IPS-NIHi7 (cell line): Measurements from ENCODE around the gene SPI1.

Source experiments
- DNase-seq: peaks from one replicate; pipeline ENCODE4 v3.0.0; 2012; ENCODE audit warnings: mixed read lengths; ENCODE audit errors: extremely low spot score

Gene SPI1

DNA sequence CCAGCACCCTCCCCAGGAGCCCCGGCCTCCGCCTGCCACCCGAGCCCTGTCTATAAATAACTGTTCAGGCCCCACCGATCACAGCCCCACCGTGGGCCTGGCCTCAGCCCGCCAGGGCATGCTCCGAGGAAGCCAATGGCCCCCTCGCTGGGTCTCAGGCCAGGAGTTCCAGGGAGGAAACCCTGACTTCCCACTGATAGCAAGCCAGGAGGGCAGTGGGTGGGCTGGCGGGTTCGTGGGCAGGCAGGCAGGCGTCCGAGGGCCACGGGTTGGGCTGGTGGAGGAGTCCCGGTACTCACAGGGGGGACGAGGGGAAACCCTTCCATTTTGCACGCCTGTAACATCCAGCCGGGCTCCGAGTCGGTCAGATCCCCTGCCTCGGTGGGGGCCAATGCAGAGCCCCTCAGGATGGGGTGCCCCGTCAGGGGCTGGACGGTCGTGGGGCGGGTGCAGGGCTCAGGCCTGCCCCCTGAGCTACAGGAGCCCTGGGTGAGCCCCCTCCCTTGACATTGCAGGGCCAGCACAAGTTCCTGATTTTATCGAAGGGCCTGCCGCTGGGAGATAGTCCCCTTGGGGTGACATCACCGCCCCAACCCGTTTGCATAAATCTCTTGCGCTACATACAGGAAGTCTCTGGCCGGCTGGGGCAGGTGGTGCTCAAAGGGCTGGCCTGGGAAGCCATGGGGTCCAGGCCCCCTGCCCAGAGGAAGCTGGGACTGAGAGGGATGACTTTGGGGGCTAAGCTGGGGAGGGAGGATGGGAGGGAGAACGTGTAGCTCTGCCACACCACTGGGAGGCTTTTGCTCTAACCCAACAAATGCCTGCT is at the start of gene SPI1:
SPI1 (minus strand) TSS at position 538 of the 826 bp plus-strand sequence; CDS start at position 344, 194 bp downstream.
- no peak for DNase-seq

- peak; percentile 98 for DNase-seq
Measured at GRCh38 chr11:47426062-47426956, 48.0 kb upstream of the SPI1 start, which contains the start of gene PSMC3. Gene PSMC3, minus strand, starts transcription at chr11:47426439. Its CDS starts 160 bp downstream, at chr11:47426279.

DNA sequence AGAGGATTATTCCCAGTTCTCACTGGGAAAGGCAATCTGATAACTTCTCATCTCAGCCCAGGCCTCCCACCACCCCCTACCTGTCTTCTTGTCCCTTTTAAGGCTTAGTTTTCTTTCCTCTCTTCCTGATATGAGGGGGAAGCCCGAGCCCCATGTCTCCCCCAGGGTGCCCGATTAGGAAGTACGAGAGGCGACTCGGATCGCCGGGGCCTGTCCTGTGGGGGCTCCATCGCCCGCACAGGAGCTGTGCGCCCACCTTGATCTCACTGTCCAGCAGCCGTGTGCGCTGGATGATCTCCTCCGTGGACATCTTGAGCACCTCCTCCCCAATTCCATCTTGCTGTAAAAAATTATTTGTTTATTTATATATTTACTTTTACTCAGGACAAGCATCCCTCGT is 47.3 kb upstream of the SPI1 start:
- no peak for DNase-seq

GRCh38 chr11:47418454-47419259 is 40.3 kb upstream of the SPI1 start:
- no peak for DNase-seq

- DNase-seq: no peak
Measured at GRCh38 chr11:47417712-47418111, 39.4 kb upstream of the SPI1 start.

GRCh38 chr11:47415949-47416472 is 37.7 kb upstream of the SPI1 start:
- DNase-seq: peak; percentile 53

DNA sequence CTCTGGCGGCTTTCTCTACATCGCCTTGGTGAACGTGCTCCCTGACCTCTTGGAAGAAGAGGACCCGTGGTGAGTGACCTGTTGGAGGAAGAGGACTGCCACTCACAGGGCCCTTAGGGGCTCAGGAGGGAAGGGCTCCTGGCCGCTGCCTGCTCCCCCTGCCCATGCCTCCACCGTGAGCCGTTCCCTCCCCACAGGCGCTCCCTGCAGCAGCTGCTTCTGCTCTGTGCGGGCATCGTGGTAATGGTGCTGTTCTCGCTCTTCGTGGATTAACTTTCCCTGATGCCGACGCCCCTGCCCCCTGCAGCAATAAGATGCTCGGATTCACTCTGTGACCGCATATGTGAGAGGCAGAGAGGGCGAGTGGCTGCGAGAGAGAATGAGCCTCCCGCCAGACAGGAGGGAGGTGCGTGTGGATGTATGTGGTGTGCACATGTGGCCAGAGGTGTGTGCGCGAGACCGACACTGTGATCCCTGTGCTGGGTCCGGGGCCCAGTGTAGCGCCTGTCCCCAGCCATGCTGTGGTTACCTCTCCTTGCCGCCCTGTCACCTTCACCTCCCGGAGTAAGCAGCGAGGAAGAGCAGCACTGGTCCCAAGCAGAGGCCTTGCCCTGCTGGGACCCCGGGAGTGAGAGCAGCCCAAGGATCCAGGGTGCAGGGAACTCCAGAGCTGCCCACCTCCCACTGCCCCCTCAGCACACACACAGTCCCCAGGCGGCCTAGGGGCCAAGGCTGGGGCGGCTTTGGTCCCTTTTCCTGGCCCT is 36.9 kb upstream of the SPI1 start:
- no peak for DNase-seq

DNA sequence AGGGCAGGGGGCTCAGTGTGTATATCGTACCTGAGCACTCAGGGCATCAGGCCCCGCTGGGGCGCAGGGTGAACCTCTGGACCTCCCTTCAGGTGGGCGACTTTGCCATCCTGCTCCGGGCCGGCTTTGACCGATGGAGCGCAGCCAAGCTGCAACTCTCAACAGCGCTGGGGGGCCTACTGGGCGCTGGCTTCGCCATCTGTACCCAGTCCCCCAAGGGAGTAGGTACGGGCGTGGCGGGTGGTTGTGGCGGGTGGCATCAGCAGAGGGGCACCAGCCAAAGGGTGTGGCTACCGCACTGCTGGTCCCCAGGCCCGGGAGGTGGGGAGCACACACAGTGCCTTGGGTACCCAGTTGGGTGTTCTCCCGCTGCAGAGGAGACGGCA is 36.3 kb upstream of the SPI1 start:
- no peak for DNase-seq

DNA sequence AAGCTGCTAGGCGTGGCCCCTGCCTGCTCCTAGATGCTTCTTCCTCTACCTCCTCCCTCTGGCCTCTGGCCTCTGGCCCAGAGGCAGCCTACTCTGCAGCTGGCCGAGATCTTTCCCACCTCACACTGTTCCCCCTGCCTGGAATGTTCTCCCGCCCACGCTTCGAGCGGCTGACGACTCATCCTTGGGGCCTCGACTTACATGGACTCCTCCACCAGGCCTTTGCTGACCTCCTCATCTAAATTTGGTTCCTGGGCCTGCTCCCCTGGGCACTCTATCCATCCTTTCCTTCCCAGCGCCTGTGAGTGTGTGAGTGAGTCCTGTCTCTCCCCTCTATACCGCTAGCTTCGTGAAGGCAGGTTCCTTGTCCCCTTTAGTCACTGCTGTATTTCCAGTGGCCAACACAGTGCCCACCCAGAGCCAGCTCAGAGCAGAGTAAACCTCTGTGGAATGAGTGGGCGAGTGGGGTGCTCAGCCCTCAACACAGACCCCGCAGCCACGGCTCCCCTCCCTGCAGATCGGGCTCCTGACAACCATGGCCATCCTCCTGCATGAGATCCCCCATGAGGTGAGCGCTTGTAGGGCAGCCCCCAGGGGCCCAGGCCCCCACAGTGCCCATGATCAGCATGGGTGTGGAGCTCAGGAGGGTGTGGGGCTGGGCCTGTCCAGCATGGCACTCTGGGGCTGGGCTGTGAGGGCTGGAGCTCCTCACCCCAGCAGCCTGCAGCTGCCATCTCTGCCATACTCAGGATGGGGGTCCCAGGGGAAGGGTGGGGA is 35.7 kb upstream of the SPI1 start:
- DNase-seq: no peak

GRCh38 chr11:47413351-47413750 is 35.0 kb upstream of the SPI1 start:
- no peak for DNase-seq

GRCh38 chr11:47411884-47412746 is 33.8 kb upstream of the SPI1 start:
- DNase-seq: peak; percentile 74

DNA sequence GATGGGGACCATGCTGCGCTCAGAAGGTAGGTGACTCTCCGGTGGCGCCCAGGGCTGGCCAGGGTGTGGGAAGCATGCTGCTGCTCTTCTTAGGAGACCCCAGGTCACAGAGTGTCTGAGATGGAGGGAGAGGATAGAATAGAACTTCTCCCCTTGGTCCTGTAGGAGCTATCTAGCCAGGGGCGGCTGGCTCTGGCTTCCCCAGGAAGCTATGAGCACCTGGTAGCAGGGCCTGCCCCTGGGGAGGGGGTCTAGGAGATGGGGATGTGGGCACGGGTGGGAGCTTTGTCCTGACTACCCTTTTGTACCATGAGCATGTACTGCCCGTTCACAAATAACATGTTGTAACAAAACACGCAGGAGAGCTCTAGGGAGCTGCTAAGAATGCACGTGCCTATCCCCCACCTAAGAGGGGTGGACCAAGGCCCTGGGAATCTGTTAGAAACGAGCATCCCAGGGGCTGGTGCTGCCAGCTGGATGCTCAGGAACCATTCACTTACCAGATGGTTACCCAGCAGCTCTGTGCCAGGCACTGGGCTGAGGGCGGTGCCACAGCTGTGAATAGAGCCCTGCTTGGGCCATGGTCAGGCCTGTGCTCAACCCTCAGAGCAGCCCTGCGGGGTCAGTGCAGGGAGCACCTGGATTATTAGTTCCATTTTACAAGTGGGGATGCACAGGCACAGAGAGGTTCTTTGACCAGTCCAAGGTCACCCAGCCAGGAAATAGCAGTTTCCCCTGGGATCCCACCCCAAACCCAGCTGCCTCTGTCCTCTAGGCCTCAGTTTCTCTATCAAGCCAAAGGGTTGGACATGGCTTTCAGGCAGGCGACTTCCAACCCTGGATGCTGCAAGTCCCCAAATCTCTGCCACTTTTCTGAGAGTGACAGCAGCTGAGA is 32.3 kb upstream of the SPI1 start:
- DNase-seq: no peak

GRCh38 chr11:47409440-47410369 is 31.4 kb upstream of the SPI1 start:
- no peak for DNase-seq

- no peak for DNase-seq
Measured at GRCh38 chr11:47408598-47409439, 30.5 kb upstream of the SPI1 start.

- peak; percentile 97 for DNase-seq
Measured at GRCh38 chr11:47407746-47408590, 29.6 kb upstream of the SPI1 start, which contains the start of gene SLC39A13. Gene SLC39A13, plus strand, starts transcription at chr11:47408590. Its CDS starts 1,505 bp downstream, at chr11:47410095.
